H1 (cell line): ENCODE results near the gene SLC9C1. TPM values are rescaled to one million over a fixed set of nuclear protein-coding genes. Genes with fewer than 3 reads are reported as not detected.

Source experiments
- CHD2 ChIP-seq: IDR thresholded peaks from 2 replicates; pipeline ENCODE4 v1.6.1; 2012; ENCODE audit warnings: low read length, improper control_type of control experiment
- E2F6 ChIP-seq: IDR thresholded peaks from 2 replicates; pipeline ENCODE4 v1.6.1; 2012; ENCODE audit warnings: inconsistent platforms
- HDAC2 ChIP-seq, 2 experiments: fragments of 300-600 bp in 1 of 2; sonication (generic) in 1 of 2; IDR thresholded peaks; 2 replicates each; pipeline ENCODE4 v1.6.1; 2011 to 2012; ENCODE audit warnings: low read depth in 2 of 2, low read length in 2 of 2, mild to moderate bottlenecking in 2 of 2, moderate library complexity in 2 of 2, borderline replicate concordance in 1 of 2, inconsistent platforms in 1 of 2
- polyA plus RNA-seq, 7 experiments: library from polyadenylated mRNA; depleted of rRNA in 3 of 7; stranded (reverse) in 5 of 7; unstranded in 2 of 7; fragments of >200 nt in 5 of 7; fragments of 200-250 nt in 2 of 7; gene quantifications; 1 replicate in 5 of 7; 2 replicates in 1 of 7; 4 replicates in 1 of 7; pipeline versions ENCODE4 v1.2.1 to v1.2.3, GENCODE V29; 2011 to 2013; ENCODE audit warnings: missing spikeins in 2 of 7, mixed read lengths in 2 of 7
- total RNA-seq: library from RNA; stranded (reverse); fragmentation: NEBNext Ultra II Directional; extraction: Animal tissue kit (Norgen Biotek cat#: 25700); gene quantifications from 2 replicates; pipeline ENCODE4 v1.2.1, GENCODE V29; 2021

SLC9C1 gene
- total and polyA plus RNA-seq, 2 of the 8 experiments (the other 6 are each of a cell fraction or from before 2014, with no cell fraction given), result 0.15 to 0.24 TPM

DNA sequence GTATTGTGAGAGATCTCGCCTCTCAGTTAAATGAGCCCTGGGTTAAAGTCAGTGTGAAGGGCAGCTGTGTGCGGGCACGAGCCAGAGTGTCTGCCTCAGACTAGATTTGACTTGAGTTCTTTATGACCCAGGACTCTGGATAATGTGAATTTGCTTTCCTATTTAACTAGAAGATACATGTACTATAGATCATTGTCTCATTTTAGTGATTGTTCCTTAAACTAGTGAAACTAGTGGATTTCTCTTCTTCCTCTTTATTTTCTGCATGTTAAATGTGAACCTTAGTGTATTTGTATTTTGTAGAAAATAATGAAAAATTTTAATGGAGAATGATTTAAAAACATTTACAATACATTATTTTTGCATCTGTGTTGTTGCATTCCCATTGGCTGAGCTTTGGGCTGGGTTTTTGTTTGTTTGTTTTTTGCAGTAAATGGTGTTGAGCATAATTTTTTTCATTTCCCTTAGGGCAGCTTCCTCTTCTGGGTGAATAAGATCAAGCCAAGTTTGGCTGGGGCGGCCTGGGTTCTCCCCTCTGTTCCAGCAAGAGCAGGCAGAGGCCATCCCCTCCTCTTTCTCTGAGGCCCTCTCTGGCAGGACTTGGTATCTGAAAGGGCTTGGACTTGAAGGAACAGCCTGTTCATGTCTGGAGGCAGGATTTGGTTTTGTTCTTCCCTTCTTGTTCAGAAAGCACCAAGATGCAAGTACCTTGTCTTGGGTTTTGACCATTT is 176.0 kb downstream of the SLC9C1 start (continued):
- TF ChIP-seq E2F6 (no peak), HDAC2 (IDR thresholded peaks at IDR 0.05; ENCODE audit: borderline replicate concordance in 1 of 2, low read depth in 2 of 2, low read length in 2 of 2) (no peak), CHD2 (no peak)
